ENCODE results near the gene PCSK2. TPM values are rescaled to one million over a fixed set of nuclear protein-coding genes. Genes with fewer than 3 reads are reported as not detected.

Gene PCSK2, protein sequence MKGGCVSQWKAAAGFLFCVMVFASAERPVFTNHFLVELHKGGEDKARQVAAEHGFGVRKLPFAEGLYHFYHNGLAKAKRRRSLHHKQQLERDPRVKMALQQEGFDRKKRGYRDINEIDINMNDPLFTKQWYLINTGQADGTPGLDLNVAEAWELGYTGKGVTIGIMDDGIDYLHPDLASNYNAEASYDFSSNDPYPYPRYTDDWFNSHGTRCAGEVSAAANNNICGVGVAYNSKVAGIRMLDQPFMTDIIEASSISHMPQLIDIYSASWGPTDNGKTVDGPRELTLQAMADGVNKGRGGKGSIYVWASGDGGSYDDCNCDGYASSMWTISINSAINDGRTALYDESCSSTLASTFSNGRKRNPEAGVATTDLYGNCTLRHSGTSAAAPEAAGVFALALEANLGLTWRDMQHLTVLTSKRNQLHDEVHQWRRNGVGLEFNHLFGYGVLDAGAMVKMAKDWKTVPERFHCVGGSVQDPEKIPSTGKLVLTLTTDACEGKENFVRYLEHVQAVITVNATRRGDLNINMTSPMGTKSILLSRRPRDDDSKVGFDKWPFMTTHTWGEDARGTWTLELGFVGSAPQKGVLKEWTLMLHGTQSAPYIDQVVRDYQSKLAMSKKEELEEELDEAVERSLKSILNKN
- total RNA-seq (2022), result not detected in 2 replicates
- Bru-seq, nascent RNA, result percentile 1 among the genes with signal in this experiment
- not detected for BruChase-seq, experiment 1, labeled RNA remaining after a 6-hour chase
- percentile 0 among the genes with signal in this experiment for BruChase-seq, experiment 2, labeled RNA remaining after a 2-hour chase
- long read RNA-seq, result 0 reads

DNA sequence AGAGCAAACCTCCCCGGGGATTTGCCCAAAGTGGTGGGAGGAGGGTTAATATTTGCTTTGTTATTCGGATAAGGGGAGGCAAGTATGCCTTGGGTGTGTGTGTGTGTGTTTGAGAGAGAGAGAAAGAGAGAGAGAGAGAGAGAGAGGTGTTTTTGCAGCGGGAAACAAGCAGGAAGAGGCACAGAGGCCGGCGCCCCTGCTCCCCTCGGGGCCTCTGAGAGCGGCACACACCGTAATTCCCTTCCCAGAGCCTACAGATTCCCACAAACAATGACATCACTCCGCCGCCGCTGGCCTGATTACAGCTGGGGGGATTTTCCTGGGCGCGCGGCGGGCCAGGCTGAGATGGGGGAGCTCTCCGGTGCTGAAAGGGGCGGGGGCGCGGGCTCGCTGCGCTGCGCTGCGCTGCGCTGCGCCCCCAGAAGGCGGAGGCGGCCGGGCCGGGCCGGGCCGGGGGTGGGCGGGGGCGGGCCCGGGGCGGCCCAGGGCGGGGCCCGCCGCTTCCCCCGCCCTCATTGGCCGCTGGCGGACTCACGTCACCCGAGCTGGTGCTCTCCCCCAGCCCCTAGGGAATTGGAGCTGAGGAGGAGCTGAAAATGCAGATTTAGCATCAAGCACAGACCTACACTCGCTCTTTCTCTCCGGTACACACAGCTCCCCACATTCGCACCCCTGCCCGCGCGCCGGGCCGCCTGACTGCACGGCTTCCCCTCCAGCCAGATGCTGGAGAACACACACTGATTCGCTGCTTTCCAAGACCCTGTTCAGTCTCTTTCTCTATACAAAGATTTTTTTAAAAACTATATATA, at the start of gene PCSK2:
TSS of gene PCSK2 (plus strand) at position 631 of the 809 bp plus-strand sequence. CDS start 266 bp downstream, outside the sequence.
- Mint-ChIP-seq H3K9me3 (ENCODE audit: unreplicated experiment) (no peaks in the 10 kb centered on the region), H3K4me1 (ENCODE audit: insufficient read depth, unreplicated experiment) (no peaks in the 10 kb centered on the region), H3K4me3 (ENCODE audit: unreplicated experiment) (no peak within 1 kb of the TSS), H3K27me3 (ENCODE audit: insufficient read depth, unreplicated experiment) (peaks cover 81% of the 10 kb centered on the region), H3K27ac (ENCODE audit: low read depth, unreplicated experiment) (no peak within 1 kb of the TSS), H3K36me3 (ENCODE audit: insufficient read depth, unreplicated experiment) (no peaks in the 10 kb centered on the region)
- ChIA-PET CTCF (no interaction called here), POLR2A (no interaction called here)
- no peak for DNase-seq (ENCODE audit: unreplicated experiment)
- TF ChIP-seq, protein P1, sequence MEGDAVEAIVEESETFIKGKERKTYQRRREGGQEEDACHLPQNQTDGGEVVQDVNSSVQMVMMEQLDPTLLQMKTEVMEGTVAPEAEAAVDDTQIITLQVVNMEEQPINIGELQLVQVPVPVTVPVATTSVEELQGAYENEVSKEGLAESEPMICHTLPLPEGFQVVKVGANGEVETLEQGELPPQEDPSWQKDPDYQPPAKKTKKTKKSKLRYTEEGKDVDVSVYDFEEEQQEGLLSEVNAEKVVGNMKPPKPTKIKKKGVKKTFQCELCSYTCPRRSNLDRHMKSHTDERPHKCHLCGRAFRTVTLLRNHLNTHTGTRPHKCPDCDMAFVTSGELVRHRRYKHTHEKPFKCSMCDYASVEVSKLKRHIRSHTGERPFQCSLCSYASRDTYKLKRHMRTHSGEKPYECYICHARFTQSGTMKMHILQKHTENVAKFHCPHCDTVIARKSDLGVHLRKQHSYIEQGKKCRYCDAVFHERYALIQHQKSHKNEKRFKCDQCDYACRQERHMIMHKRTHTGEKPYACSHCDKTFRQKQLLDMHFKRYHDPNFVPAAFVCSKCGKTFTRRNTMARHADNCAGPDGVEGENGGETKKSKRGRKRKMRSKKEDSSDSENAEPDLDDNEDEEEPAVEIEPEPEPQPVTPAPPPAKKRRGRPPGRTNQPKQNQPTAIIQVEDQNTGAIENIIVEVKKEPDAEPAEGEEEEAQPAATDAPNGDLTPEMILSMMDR (IDR thresholded peaks at IDR 0.05; ENCODE audit: unreplicated experiment), result no peak
- intact Hi-C loops (cut with micrococcal nuclease), result no loop called here
- no TSS peak for BruUV-seq (replicated peaks)

DNA sequence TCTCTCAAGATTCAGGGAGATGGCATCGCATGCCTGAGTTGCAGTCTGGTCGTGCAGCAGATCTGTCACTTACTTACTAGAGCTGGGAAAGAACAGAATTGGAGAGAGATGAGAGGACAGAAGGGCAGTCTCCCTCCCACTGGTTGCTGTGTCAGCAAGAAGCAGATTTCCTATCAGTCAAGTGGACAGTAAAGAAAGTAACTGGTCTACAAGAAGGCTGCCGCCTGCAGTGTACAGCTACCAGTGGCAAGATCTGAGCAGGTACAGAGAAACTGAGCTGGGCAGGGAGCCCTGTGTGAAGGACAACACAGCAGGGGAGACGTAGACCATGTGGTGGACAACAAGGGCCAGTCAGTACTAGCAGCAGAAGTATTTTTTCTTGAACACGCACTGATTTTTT, 49.5 kb upstream of the PCSK2 start:
- BruUV-seq (replicated peaks), result no TSS peak
- TF ChIP-seq, protein P1 (IDR thresholded peaks at IDR 0.05; ENCODE audit: unreplicated experiment), result no peak
- Mint-ChIP-seq H3K9me3 (ENCODE audit: unreplicated experiment) (no peaks in the 10 kb centered on the region), H3K36me3 (ENCODE audit: insufficient read depth, unreplicated experiment) (no peaks in the 10 kb centered on the region), H3K27ac (ENCODE audit: low read depth, unreplicated experiment) (no peak overlapping the region), H3K27me3 (ENCODE audit: insufficient read depth, unreplicated experiment) (peaks cover 48% of the 10 kb centered on the region), H3K4me1 (ENCODE audit: insufficient read depth, unreplicated experiment) (no peaks in the 10 kb centered on the region), H3K4me3 (ENCODE audit: unreplicated experiment) (no peak overlapping the region)
- DNase-seq (ENCODE audit: unreplicated experiment), result no peak
- ChIA-PET POLR2A (no interaction called here), CTCF (interaction anchor here (1.0 kb wide), 1 partner anchor 103 kb away, joined by 4 read pairs; no protein-coding TSS in a partner anchor)
- intact Hi-C loops (cut with micrococcal nuclease), result no loop called here

DNA sequence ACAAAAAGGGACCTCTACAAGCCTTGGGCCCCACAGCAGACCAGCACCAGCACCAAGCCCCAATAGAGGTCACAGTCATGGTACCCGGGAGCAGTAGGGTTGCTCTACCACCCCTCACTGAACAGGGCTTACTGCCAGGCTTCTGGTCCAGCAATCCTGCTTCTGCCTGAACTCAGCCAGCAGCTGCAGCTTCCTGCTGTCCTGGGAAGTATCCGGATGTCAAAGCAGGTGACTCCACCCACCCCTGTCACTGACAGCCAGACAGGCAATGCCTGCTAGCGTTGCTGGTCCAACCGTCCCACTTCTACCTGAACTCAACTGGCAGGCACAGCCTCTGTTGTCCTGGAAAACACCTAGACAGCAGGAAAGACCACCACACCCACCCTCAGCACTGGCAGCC, 47.0 kb upstream of the PCSK2 start:
- H3K4me3 Mint-ChIP-seq (ENCODE audit: unreplicated experiment), result no peak overlapping the region
- no peaks in the 10 kb centered on the region for H3K36me3 Mint-ChIP-seq (ENCODE audit: insufficient read depth, unreplicated experiment)
- BruUV-seq (replicated peaks), result no TSS peak
- ChIA-PET POLR2A (no interaction called here), CTCF (no interaction called here)
- TF ChIP-seq, protein P1 (IDR thresholded peaks at IDR 0.05; ENCODE audit: unreplicated experiment), result no peak
- DNase-seq (ENCODE audit: unreplicated experiment), result no peak
- no peaks in the 10 kb centered on the region for H3K4me1 Mint-ChIP-seq (ENCODE audit: insufficient read depth, unreplicated experiment)
- intact Hi-C loops (cut with micrococcal nuclease), result no loop called here
- H3K27ac Mint-ChIP-seq (ENCODE audit: low read depth, unreplicated experiment), result no peak overlapping the region
- peaks cover 37% of the 10 kb centered on the region for H3K27me3 Mint-ChIP-seq (ENCODE audit: insufficient read depth, unreplicated experiment)
- H3K9me3 Mint-ChIP-seq (ENCODE audit: unreplicated experiment), result no peaks in the 10 kb centered on the region

Data from MCF 10A (cell line).